ENCODE data around the gene ETV7.

ETV7 gene

GRCh38 chr6:36362551-36363370, 24.7 kb downstream of the ETV7 start:
- H3K9ac ChIP-seq (ENCODE audit: insufficient read length, low read depth), result no peak overlapping the region
- no peaks in the 10 kb centered on the region for H3K4me1 ChIP-seq (ENCODE audit: insufficient read depth, insufficient read length)
- H3K9me3 ChIP-seq (ENCODE audit: insufficient read depth, low read length), result peaks cover 3% of the 10 kb centered on the region; the same call in 1 of the 2 replicates
- no peak overlapping the region for H3K4me3 ChIP-seq (ENCODE audit: insufficient read length, low read depth)
- H3K27me3 ChIP-seq (ENCODE audit: insufficient read depth, insufficient read length), result no peaks in the 10 kb centered on the region
- no peak for DNase-seq (ENCODE audit: low read depth, low spot score)
- no peak for TF ChIP-seq SUZ12 (IDR thresholded peaks at IDR 0.05; ENCODE audit: extremely low read depth, insufficient read depth, insufficient read length)
- no peak for TF ChIP-seq ZNF274 (IDR thresholded peaks at IDR 0.05; ENCODE audit: low read depth, low read length)
- TF ChIP-seq YY1 (IDR thresholded peaks at IDR 0.05; ENCODE audit: insufficient read depth, insufficient read length), result no peak
- H3K36me3 ChIP-seq (ENCODE audit: insufficient read depth, insufficient read length, low read length), result no peaks in the 10 kb centered on the region

DNA sequence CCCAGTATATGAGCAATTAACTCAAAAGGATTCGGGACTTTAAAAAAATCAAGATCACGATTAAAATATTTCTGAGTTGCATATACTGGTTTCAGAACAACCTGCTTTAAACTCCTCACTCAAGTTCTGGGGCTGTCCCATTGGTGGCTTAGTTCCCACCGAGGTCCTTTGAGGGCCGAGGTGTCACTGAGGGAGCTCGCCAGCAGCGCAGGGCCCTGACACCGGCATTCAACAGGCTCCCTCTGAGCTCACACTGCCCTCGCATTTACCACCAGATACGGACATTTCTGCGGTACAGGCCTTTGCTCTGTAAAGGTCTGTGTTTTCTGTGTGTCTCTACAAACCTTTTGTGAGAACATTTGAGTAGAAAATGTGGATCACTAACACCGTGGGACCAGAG, 26.4 kb downstream of the ETV7 start:
- H3K9ac ChIP-seq (ENCODE audit: insufficient read length, low read depth), result no peak overlapping the region
- H3K27me3 ChIP-seq (ENCODE audit: insufficient read depth, insufficient read length), result no peaks in the 10 kb centered on the region
- TF ChIP-seq ZNF274 (IDR thresholded peaks at IDR 0.05; ENCODE audit: low read depth, low read length), result no peak
- TF ChIP-seq YY1 (IDR thresholded peaks at IDR 0.05; ENCODE audit: insufficient read depth, insufficient read length), result no peak
- TF ChIP-seq SUZ12 (IDR thresholded peaks at IDR 0.05; ENCODE audit: extremely low read depth, insufficient read depth, insufficient read length), result no peak
- H3K4me3 ChIP-seq (ENCODE audit: insufficient read length, low read depth), result no peak overlapping the region
- no peak for DNase-seq (ENCODE audit: low read depth, low spot score)
- H3K4me1 ChIP-seq (ENCODE audit: insufficient read depth, insufficient read length), result no peaks in the 10 kb centered on the region
- no peaks in the 10 kb centered on the region for H3K36me3 ChIP-seq (ENCODE audit: insufficient read depth, insufficient read length, low read length)
- peaks cover 3% of the 10 kb centered on the region; the same call in 1 of the 2 replicates for H3K9me3 ChIP-seq (ENCODE audit: insufficient read depth, low read length)

DNA sequence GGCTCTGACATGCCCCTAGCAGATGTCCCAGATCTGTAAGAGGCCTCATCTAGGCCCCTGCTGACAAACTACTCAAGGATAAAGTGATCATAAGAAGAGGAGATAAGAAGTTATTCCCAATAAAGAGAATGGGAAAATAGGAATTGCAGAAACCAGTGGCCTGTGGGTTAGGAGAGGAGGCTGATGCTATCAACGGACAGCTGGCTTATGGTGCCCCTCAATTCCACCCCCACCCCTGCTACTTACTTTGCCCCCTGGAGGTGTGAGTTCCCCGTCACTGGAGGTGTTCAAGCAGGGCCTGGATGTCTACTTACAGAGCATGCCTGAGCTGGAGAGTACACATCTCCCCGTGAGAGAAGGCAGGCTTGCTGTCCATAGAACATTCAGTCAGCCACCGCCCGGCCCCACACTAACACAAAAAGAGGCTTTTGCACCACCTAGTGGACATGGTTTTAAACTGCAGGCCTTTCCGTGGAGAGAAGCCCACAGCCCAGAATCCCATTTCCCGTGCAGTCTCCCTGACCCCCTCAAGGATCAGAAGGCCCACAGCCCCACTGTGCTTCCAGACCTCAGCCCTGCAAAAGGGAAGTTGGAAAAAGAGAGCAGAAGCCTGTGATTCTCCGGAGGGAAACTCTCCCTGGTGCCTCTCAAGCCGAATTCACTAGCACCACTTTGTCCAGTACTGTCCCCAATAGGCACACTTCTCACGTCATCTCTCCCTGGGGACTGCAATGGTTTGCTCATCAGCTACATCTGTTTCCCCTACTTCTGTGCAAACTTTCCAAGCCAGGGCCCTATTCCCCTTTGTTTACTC, 27.0 kb downstream of the ETV7 start:
- Histone ChIP-seq H3K9ac (ENCODE audit: insufficient read length, low read depth) (no peak overlapping the region), H3K9me3 (ENCODE audit: insufficient read depth, low read length) (peaks cover 3% of the 10 kb centered on the region; the same call in 1 of the 2 replicates), H3K4me3 (ENCODE audit: insufficient read length, low read depth) (no peak overlapping the region), H3K4me1 (ENCODE audit: insufficient read depth, insufficient read length) (no peaks in the 10 kb centered on the region), H3K36me3 (ENCODE audit: insufficient read depth, insufficient read length, low read length) (no peaks in the 10 kb centered on the region), H3K27me3 (ENCODE audit: insufficient read depth, insufficient read length) (no peaks in the 10 kb centered on the region)
- TF ChIP-seq ZNF274 (IDR thresholded peaks at IDR 0.05; ENCODE audit: low read depth, low read length), result no peak
- DNase-seq (ENCODE audit: low read depth, low spot score), result peak; percentile 42

DNA sequence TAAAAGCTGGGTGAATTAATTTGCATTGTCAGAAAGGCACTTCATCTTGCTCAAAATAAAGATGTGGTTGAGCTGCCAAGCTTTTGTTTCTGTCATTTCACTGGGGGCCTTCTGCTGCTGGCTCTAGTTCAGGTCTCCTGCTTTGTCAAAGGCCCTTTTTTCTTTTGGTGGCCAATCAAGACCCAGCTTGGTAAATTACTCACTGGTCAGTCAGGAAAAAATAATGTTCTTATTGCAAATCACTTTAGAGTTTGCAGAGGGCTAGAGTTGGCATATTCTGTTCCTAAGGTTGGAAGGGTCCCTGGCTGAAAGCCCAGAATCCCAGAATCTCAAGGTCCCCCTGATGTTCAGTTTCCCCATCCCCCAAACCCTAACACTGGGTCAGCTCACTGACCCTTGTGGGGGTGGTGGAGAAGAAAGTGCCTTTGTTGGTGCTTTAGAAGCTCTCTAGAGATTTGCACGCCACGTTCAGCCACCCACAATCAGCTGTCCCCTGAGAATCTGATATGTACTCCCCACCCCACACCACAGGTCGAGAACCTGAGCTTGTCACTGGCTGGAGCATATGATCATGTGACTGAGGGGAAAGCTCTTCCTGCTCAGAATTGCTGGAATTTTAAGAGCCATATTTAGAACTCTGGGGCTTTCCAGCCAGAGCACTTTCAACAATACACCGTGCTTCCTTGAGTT, 29.1 kb downstream of the ETV7 start:
- TF ChIP-seq SUZ12 (IDR thresholded peaks at IDR 0.05; ENCODE audit: extremely low read depth, insufficient read depth, insufficient read length) (no peak), ZNF274 (IDR thresholded peaks at IDR 0.05; ENCODE audit: low read depth, low read length) (no peak), YY1 (IDR thresholded peaks at IDR 0.05; ENCODE audit: insufficient read depth, insufficient read length) (no peak)
- Histone ChIP-seq H3K4me1 (ENCODE audit: insufficient read depth, insufficient read length) (no peaks in the 10 kb centered on the region), H3K9ac (ENCODE audit: insufficient read length, low read depth) (no peak overlapping the region), H3K27me3 (ENCODE audit: insufficient read depth, insufficient read length) (no peaks in the 10 kb centered on the region), H3K36me3 (ENCODE audit: insufficient read depth, insufficient read length, low read length) (no peaks in the 10 kb centered on the region), H3K9me3 (ENCODE audit: insufficient read depth, low read length) (peaks cover 3% of the 10 kb centered on the region; the same call in 1 of the 2 replicates), H3K4me3 (ENCODE audit: insufficient read length, low read depth) (no peak overlapping the region)
- no peak for DNase-seq (ENCODE audit: low read depth, low spot score)

DNA sequence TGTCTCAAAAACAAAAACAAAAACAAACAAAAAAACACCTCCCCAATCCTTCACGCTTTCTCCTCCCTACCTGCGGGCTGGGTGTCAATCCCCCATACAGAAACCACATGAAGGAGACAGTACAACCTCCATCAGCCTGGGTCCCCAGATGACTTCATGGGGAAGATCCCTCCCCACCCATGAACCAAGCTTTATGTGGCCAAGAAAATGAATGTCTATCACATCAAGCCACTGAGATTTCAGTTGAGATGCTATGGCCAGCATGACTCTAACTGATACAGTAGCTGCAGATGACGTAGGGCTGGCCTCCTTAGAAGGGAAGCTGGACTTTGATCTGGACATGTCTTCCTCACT, 29.6 kb downstream of the ETV7 start:
- no peak overlapping the region for H3K4me3 ChIP-seq (ENCODE audit: insufficient read length, low read depth)
- no peaks in the 10 kb centered on the region for H3K36me3 ChIP-seq (ENCODE audit: insufficient read depth, insufficient read length, low read length)
- no peaks in the 10 kb centered on the region for H3K4me1 ChIP-seq (ENCODE audit: insufficient read depth, insufficient read length)
- no peak for TF ChIP-seq ZNF274 (IDR thresholded peaks at IDR 0.05; ENCODE audit: low read depth, low read length)
- no peaks in the 10 kb centered on the region for H3K9me3 ChIP-seq (ENCODE audit: insufficient read depth, low read length)
- no peaks in the 10 kb centered on the region for H3K27me3 ChIP-seq (ENCODE audit: insufficient read depth, insufficient read length)
- no peak overlapping the region for H3K9ac ChIP-seq (ENCODE audit: insufficient read length, low read depth)
- no peak for DNase-seq (ENCODE audit: low read depth, low spot score)

- Histone ChIP-seq H3K9ac (ENCODE audit: insufficient read length, low read depth) (no peak overlapping the region), H3K9me3 (ENCODE audit: insufficient read depth, low read length) (no peaks in the 10 kb centered on the region), H3K27me3 (ENCODE audit: insufficient read depth, insufficient read length) (no peaks in the 10 kb centered on the region), H3K4me1 (ENCODE audit: insufficient read depth, insufficient read length) (no peaks in the 10 kb centered on the region), H3K36me3 (ENCODE audit: insufficient read depth, insufficient read length, low read length) (no peaks in the 10 kb centered on the region), H3K4me3 (ENCODE audit: insufficient read length, low read depth) (no peak overlapping the region)
- no peak for TF ChIP-seq YY1 (IDR thresholded peaks at IDR 0.05; ENCODE audit: insufficient read depth, insufficient read length)
- no peak for TF ChIP-seq SUZ12 (IDR thresholded peaks at IDR 0.05; ENCODE audit: extremely low read depth, insufficient read depth, insufficient read length)
- TF ChIP-seq ZNF274 (IDR thresholded peaks at IDR 0.05; ENCODE audit: low read depth, low read length), result no peak
- no peak for DNase-seq (ENCODE audit: low read depth, low spot score)
Measured at GRCh38 chr6:36355819-36356218, 31.6 kb downstream of the ETV7 start.

DNA sequence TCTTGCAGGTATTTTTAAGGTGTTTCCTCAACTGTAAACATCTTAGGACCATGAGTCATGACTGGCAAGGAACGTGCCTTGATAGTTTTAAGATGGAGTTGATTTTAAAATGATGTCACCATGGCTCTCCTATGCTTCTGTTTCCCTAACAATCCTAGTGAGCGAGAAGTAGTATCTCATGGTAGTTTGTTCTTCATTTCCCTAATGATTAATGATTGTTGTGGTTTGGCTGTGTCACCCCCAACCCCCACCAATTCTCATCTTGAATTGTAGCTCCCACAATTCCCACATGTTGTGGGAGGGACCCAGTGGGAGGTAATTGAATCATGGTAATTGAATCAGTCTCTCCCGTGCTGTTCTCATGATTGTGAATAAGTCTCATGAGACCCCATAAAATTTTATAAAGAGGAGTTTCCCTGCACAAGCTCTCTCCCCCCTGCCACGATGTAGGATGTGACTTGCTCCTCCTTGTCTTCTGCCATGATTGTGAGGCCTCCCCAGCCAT, 34.0 kb downstream of the ETV7 start:
- no peak overlapping the region for H3K9ac ChIP-seq (ENCODE audit: insufficient read length, low read depth)

More for the DNA sequence above, 34.0 kb downstream of the ETV7 start:
- Histone ChIP-seq H3K27me3 (ENCODE audit: insufficient read depth, insufficient read length) (no peaks in the 10 kb centered on the region), H3K36me3 (ENCODE audit: insufficient read depth, insufficient read length, low read length) (no peaks in the 10 kb centered on the region), H3K9me3 (ENCODE audit: insufficient read depth, low read length) (no peaks in the 10 kb centered on the region), H3K4me1 (ENCODE audit: insufficient read depth, insufficient read length) (no peaks in the 10 kb centered on the region), H3K4me3 (ENCODE audit: insufficient read length, low read depth) (no peak overlapping the region)
- TF ChIP-seq YY1 (IDR thresholded peaks at IDR 0.05; ENCODE audit: insufficient read depth, insufficient read length), result no peak
- TF ChIP-seq SUZ12 (IDR thresholded peaks at IDR 0.05; ENCODE audit: extremely low read depth, insufficient read depth, insufficient read length), result no peak
- TF ChIP-seq ZNF274 (IDR thresholded peaks at IDR 0.05; ENCODE audit: low read depth, low read length), result no peak
- DNase-seq (ENCODE audit: low read depth, low spot score), result no peak
